MM.1S (cell line): Measurements from ENCODE around the gene TAS2R20.

Experiments used
- DNase-seq: peaks from one replicate; pipeline ENCODE4 v3.0.0-alpha.2; 2015
- H2AFZ ChIP-seq: fragments of 300-600 bp; sonication (generic); 2 replicates; pipeline ENCODE4 v1.6.0; 2016; ENCODE audit warnings: antibody characterized with exemption, low read length
- H3F3A ChIP-seq: fragments of 300-600 bp; sonication (generic); 2 replicates; pipeline ENCODE4 v1.6.1; 2016; ENCODE audit warnings: mild to moderate bottlenecking, antibody characterized with exemption, low read length, moderate library complexity, mixed read lengths; ENCODE audit not compliant: insufficient read depth
- H3K27ac ChIP-seq: fragments of 300-600 bp; sonication (generic); 2 replicates; pipeline ENCODE4 v1.5.1; 2016; ENCODE audit warnings: mild to moderate bottlenecking, low read length
- H3K27me3 ChIP-seq: fragments of 300-600 bp; sonication (generic); replicated peaks from 2 replicates; pipeline ENCODE4 v1.6.0; 2016; ENCODE audit warnings: low read length; ENCODE audit not compliant: insufficient read depth
- H3K36me3 ChIP-seq: fragments of 300-600 bp; sonication (generic); replicated peaks from 2 replicates; pipeline ENCODE4 v1.6.1; 2016; ENCODE audit warnings: mild to moderate bottlenecking, low read length, mixed read lengths; ENCODE audit not compliant: insufficient read depth
- H3K4me1 ChIP-seq: fragments of 300-600 bp; sonication (generic); 2 replicates; pipeline ENCODE4 v1.6.1; 2016; ENCODE audit warnings: low read length, mixed read lengths
- H3K4me2 ChIP-seq: fragments of 300-600 bp; sonication (generic); 2 replicates; pipeline ENCODE4 v1.6.0; 2016; ENCODE audit warnings: low read depth, low read length
- H3K4me3 ChIP-seq: fragments of 300-600 bp; sonication (generic); 2 replicates; pipeline ENCODE4 v1.5.1; 2016; ENCODE audit warnings: low read length, mixed read lengths
- H3K79me2 ChIP-seq: fragments of 300-600 bp; sonication (generic); 2 replicates; pipeline ENCODE4 v1.6.1; 2016; ENCODE audit warnings: mixed run types, low read length, mixed read lengths
- H3K9ac ChIP-seq: fragments of 300-600 bp; sonication (generic); 2 replicates; pipeline ENCODE4 v1.6.1; 2016; ENCODE audit warnings: low read length, mixed read lengths
- H3K9me2 ChIP-seq: fragments of 300-600 bp; sonication (generic); replicated peaks from 2 replicates; pipeline ENCODE4 v1.6.1; 2016; ENCODE audit warnings: mild to moderate bottlenecking, low read length, mixed read lengths; ENCODE audit not compliant: insufficient read depth
- H3K9me3 ChIP-seq: fragments of 300-600 bp; sonication (generic); replicated peaks from 2 replicates; pipeline ENCODE4 v1.6.1; 2016; ENCODE audit warnings: mild to moderate bottlenecking, low read length, mixed read lengths; ENCODE audit not compliant: insufficient read depth
- H4K20me1 ChIP-seq: fragments of 300-600 bp; sonication (generic); 2 replicates; pipeline ENCODE4 v1.6.1; 2016; ENCODE audit warnings: mild to moderate bottlenecking, low read length, moderate library complexity, mixed read lengths; ENCODE audit not compliant: insufficient read depth
- EZH2 ChIP-seq: fragments of 300-600 bp; sonication (generic); optimal IDR thresholded peaks from 2 replicates; pipeline ENCODE3; 2017; ENCODE audit warnings: low read depth, mild to moderate bottlenecking, antibody characterized with exemption, low read length, mixed read lengths
- EZH2phosphoT487 ChIP-seq: fragments of 300-600 bp; sonication (generic); IDR thresholded peaks from 2 replicates; pipeline ENCODE4 v1.6.1; 2018; ENCODE audit warnings: antibody characterized with exemption, low read length
- TF ChIP-seq, protein P1 (sequence below): fragments of 300-600 bp; sonication (generic); IDR thresholded peaks from 2 replicates; pipeline ENCODE4 v1.5.1; 2016; ENCODE audit warnings: antibody characterized with exemption, low read length, mixed read lengths

Gene TAS2R20

DNA sequence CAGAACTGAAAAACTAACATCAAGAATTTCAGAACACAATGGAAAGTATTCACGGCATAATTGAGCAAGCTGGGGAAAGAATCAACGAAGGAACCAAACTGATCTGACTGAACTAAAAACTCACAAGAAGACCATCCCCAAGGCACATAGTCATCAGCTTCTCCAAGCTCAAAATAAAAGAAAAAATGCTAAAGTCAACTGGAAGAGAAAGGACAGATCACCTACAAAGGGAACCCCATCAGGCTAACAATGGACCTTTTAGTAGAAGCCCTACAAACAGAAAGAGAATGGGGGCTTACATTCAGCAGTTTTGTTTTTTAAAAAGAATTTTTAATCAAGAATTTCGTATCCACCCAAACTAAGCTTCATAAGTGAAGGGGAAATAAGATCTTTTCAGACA lies 23.1 kb downstream of the TAS2R20 start:
- no peaks in the 10 kb centered on the region for H3F3A ChIP-seq
- H3K4me1 ChIP-seq, result no peaks in the 10 kb centered on the region
- no peaks in the 10 kb centered on the region for H4K20me1 ChIP-seq
- no peaks in the 10 kb centered on the region for H3K27me3 ChIP-seq
- no peak overlapping the region for H3K4me2 ChIP-seq
- no peaks in the 10 kb centered on the region for H3K9me3 ChIP-seq
- DNase-seq, result no peak
- no peak overlapping the region for H2AFZ ChIP-seq
- no peaks in the 10 kb centered on the region for H3K9me2 ChIP-seq
- no peaks in the 10 kb centered on the region for H3K36me3 ChIP-seq
- no peak overlapping the region for H3K27ac ChIP-seq
- TF ChIP-seq EZH2phosphoT487, result no peak
- no peak overlapping the region for H3K4me3 ChIP-seq
- H3K9ac ChIP-seq, result no peak overlapping the region
- 0 out of 2 replicates have a peak, but pooled peaks cover 2% of the 10 kb centered on the region for H3K79me2 ChIP-seq

DNA sequence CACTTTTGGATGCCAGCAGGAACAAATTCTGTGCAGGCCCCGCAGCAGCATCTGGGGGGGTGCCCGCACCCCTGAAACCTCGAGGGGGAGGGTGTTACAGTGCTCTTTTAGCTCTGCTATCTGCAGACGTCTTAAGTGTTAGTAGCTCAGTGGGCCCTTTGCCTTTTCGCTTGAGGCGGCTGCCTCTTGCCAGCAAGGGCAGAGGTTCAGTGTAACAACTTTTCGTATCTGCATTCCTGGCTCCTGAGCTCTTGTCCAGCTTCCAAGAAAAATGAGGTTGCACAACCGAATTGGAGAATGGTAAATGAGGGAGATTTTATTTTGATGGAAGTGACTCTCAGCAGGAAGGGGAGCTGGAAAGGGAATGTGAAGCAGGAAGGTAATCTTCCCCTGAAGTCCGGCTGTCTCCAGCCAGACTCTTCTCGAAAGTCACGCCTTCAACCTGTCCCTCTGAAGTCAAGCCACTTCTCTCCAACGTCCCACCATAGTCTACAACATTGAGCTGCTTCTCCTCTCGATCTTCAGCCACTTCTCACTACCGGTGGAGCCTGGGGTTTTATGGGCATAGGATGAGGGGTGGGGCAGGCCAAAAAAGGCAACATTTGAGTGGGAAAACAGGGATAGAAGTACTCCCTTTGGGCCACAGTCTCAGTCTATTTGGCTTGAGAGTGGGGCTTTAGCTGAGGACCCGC lies 29.2 kb downstream of the TAS2R20 start:
- Histone ChIP-seq H3K4me3 (no peak overlapping the region), H3K9me3 (no peaks in the 10 kb centered on the region), H3K4me2 (no peak overlapping the region), H3K9me2 (no peaks in the 10 kb centered on the region), H3F3A (no peaks in the 10 kb centered on the region), H4K20me1 (no peaks in the 10 kb centered on the region), H3K79me2 (no peaks in the 10 kb centered on the region), H3K36me3 (no peaks in the 10 kb centered on the region), H2AFZ (no peak overlapping the region), H3K27ac (no peak overlapping the region), H3K27me3 (no peaks in the 10 kb centered on the region), H3K4me1 (no peaks in the 10 kb centered on the region), H3K9ac (no peak overlapping the region)
- TF ChIP-seq EZH2, result no peak
- no peak for TF ChIP-seq EZH2phosphoT487
- TF ChIP-seq, protein P1, sequence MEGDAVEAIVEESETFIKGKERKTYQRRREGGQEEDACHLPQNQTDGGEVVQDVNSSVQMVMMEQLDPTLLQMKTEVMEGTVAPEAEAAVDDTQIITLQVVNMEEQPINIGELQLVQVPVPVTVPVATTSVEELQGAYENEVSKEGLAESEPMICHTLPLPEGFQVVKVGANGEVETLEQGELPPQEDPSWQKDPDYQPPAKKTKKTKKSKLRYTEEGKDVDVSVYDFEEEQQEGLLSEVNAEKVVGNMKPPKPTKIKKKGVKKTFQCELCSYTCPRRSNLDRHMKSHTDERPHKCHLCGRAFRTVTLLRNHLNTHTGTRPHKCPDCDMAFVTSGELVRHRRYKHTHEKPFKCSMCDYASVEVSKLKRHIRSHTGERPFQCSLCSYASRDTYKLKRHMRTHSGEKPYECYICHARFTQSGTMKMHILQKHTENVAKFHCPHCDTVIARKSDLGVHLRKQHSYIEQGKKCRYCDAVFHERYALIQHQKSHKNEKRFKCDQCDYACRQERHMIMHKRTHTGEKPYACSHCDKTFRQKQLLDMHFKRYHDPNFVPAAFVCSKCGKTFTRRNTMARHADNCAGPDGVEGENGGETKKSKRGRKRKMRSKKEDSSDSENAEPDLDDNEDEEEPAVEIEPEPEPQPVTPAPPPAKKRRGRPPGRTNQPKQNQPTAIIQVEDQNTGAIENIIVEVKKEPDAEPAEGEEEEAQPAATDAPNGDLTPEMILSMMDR, result no peak
- no peak for DNase-seq

DNA sequence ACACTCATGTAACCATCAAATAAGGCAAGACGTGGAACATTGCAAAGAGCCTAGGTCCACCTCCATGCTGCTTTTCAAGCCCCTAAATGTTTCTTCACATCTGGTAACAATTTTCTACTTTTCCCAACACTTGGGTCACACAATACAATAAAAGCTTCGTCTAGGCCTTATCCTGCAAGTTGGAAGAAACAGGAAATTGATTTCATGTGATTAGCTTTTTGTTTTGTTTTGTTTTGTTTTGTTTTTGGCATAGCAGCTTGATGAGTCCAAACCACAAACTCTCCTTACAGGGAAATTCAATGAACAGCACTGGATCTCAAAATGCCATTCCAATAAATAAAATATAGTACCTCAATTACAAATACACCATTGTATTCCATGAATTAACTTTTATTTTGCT lies 30.7 kb downstream of the TAS2R20 start:
- no peak overlapping the region for H3K4me3 ChIP-seq
- no peaks in the 10 kb centered on the region for H3K27me3 ChIP-seq
- H3K79me2 ChIP-seq, result no peaks in the 10 kb centered on the region

DNA sequence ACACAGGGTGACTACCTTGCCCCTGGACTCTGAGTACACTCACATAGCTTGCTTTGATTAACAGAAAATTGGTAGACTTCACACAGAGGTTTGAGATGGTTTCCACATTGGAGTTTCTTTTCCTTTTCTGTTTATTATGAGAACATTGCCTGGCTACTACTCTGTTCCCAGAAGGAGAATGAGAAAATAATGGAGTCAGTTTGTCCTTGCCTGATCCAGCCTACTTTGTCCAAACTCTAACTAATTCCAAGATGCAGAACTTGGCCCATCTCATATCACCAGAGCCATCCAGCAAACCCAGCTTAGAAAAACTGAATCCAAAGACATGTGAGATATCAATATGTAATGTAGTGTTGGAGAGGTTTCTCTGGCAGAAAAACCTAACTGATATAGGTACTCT lies 31.8 kb downstream of the TAS2R20 start:
- no peak for TF ChIP-seq EZH2
- TF ChIP-seq, protein P1, result no peak
- TF ChIP-seq EZH2phosphoT487, result no peak
- Histone ChIP-seq H3F3A (no peaks in the 10 kb centered on the region), H3K4me3 (no peak overlapping the region), H3K79me2 (no peaks in the 10 kb centered on the region), H3K36me3 (no peaks in the 10 kb centered on the region), H2AFZ (no peak overlapping the region), H3K9ac (no peak overlapping the region), H3K27ac (no peak overlapping the region), H3K9me2 (no peaks in the 10 kb centered on the region), H3K27me3 (no peaks in the 10 kb centered on the region), H3K4me2 (no peak overlapping the region), H3K9me3 (no peaks in the 10 kb centered on the region), H3K4me1 (no peaks in the 10 kb centered on the region), H4K20me1 (no peaks in the 10 kb centered on the region)
- DNase-seq, result no peak

More for the DNA sequence above, 30.7 kb downstream of the TAS2R20 start:
- Histone ChIP-seq H3K9me3 (no peaks in the 10 kb centered on the region), H2AFZ (no peak overlapping the region), H3F3A (no peaks in the 10 kb centered on the region), H3K9me2 (no peaks in the 10 kb centered on the region), H3K27ac (no peak overlapping the region), H3K9ac (no peak overlapping the region), H3K36me3 (no peaks in the 10 kb centered on the region), H3K4me2 (no peak overlapping the region), H3K4me1 (no peaks in the 10 kb centered on the region), H4K20me1 (no peaks in the 10 kb centered on the region)
- DNase-seq, result no peak
- TF ChIP-seq EZH2phosphoT487, result no peak
- TF ChIP-seq, protein P1, result no peak
- no peak for TF ChIP-seq EZH2
